HG03175 (cell line): ENCODE results near the gene TUBA4A.
A peak's percentile ranks its signal among the peaks of the same experiment; 100 is the strongest.

Experiments used
- ATAC-seq: cut with Tn5 transposase; IDR thresholded peaks from one replicate; pipeline ENCODE4 v1.9.1; 2021; ENCODE audit warnings: mild to moderate bottlenecking, moderate library complexity; ENCODE audit not compliant: unreplicated experiment

Gene TUBA4A

GRCh38 chr2:219244789-219245147 is 8.9 kb downstream of the TUBA4A start:
- no peak for ATAC-seq

GRCh38 chr2:219243291-219243761 is 10.4 kb downstream of the TUBA4A start:
- no peak for ATAC-seq

- ATAC-seq: no peak
Observed at GRCh38 chr2:219234331-219234730, 19.4 kb downstream of the TUBA4A start.

GRCh38 chr2:219230059-219230540 is 23.6 kb downstream of the TUBA4A start:
- ATAC-seq: no peak

- ATAC-seq: peak; percentile 98
Observed at GRCh38 chr2:219229305-219230058, 24.2 kb downstream of the TUBA4A start, which contains the start of the genes ANKZF1 and ATG9A. TSS of gene ANKZF1 (plus strand) at chr2:219229806. CDS start at chr2:219230258, 452 bp downstream. TSS of gene ATG9A (minus strand) at chr2:219229636. CDS start at chr2:219228024, 1,612 bp downstream.

GRCh38 chr2:219228911-219229304 is 24.8 kb downstream of the TUBA4A start:
- ATAC-seq: peak; percentile 7

- no peak for ATAC-seq
Observed at GRCh38 chr2:219228041-219228910, 25.4 kb downstream of the TUBA4A start.

GRCh38 chr2:219225350-219225749 is 28.4 kb downstream of the TUBA4A start:
- no peak for ATAC-seq

- ATAC-seq: no peak
Observed at GRCh38 chr2:219223831-219224610, 29.7 kb downstream of the TUBA4A start.

- no peak for ATAC-seq
Observed at GRCh38 chr2:219221957-219222518, 31.7 kb downstream of the TUBA4A start.

GRCh38 chr2:219220652-219221402 is 32.9 kb downstream of the TUBA4A start:
- no peak for ATAC-seq

- no peak for ATAC-seq
Observed at GRCh38 chr2:219219784-219220532, 33.8 kb downstream of the TUBA4A start.

- peak; percentile 85 for ATAC-seq
Observed at GRCh38 chr2:219218732-219219701, 34.7 kb downstream of the TUBA4A start, which contains the start of gene ABCB6. TSS of gene ABCB6 (minus strand) at chr2:219218958. CDS start at chr2:219218673, 285 bp downstream.

- ATAC-seq: peak; percentile 32
Observed at GRCh38 chr2:219218217-219218731, 35.4 kb downstream of the TUBA4A start.

- no peak for ATAC-seq
Observed at GRCh38 chr2:219216535-219216915, 37.2 kb downstream of the TUBA4A start.

- no peak for ATAC-seq
Observed at GRCh38 chr2:219215871-219216534, 37.7 kb downstream of the TUBA4A start.

- no peak for ATAC-seq
Observed at GRCh38 chr2:219214786-219215185, 38.9 kb downstream of the TUBA4A start.
